ENCODE measurements around the gene MAGED1. TPM values are rescaled to one million over a fixed set of nuclear protein-coding genes. Genes with fewer than 3 reads are reported as not detected.
A peak's percentile ranks its signal among the peaks of the same experiment; 100 is the strongest.

Gene MAGED1, protein sequence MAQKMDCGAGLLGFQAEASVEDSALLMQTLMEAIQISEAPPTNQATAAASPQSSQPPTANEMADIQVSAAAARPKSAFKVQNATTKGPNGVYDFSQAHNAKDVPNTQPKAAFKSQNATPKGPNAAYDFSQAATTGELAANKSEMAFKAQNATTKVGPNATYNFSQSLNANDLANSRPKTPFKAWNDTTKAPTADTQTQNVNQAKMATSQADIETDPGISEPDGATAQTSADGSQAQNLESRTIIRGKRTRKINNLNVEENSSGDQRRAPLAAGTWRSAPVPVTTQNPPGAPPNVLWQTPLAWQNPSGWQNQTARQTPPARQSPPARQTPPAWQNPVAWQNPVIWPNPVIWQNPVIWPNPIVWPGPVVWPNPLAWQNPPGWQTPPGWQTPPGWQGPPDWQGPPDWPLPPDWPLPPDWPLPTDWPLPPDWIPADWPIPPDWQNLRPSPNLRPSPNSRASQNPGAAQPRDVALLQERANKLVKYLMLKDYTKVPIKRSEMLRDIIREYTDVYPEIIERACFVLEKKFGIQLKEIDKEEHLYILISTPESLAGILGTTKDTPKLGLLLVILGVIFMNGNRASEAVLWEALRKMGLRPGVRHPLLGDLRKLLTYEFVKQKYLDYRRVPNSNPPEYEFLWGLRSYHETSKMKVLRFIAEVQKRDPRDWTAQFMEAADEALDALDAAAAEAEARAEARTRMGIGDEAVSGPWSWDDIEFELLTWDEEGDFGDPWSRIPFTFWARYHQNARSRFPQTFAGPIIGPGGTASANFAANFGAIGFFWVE
- total RNA-seq (10 to 100 TPM; 31.9 to 33.9 TPM), polyA plus RNA-seq (59.2 TPM)

GRCh38 chrX:51892921-51893745 lies at the start of gene MAGED1:
Gene MAGED1 (plus strand): TSS chrX:51893623. CDS start chrX:51894305, 682 bp downstream.
- Mint-ChIP-seq H3K27me3 (peaks cover 0 to 4% of the 10 kb centered on the region in 2 donors), H3K27ac (peak within 1 kb of the TSS; percentile 75 to 95 (median 86)), H3K9me3 (no peaks in the 10 kb centered on the region), H3K4me3 (peak within 1 kb of the TSS; percentile 86 to 97 (median 90)), H3K4me1 (peaks cover 5 to 33% (median 16%) of the 10 kb centered on the region in 3 donors), H3K36me3 (peaks cover 0 to 21% (median 5%) of the 10 kb centered on the region in 3 donors)
- no peaks in the 10 kb centered on the region for H3K9me3 ChIP-seq (ENCODE audit: low read length)
- ChIA-PET CTCF (no interaction called here), POLR2A (no interaction called here)
- peak within 1 kb of the TSS; percentile 65 for H3K4me3 ChIP-seq (ENCODE audit: low read length)
- no peaks in the 10 kb centered on the region for H3K27me3 ChIP-seq (ENCODE audit: insufficient read depth, low read length, poor library complexity, severe bottlenecking)
- peak; percentile 34 to 79 (median 60) for DNase-seq
- H3K27ac ChIP-seq (ENCODE audit: low read depth, low read length), result no peak within 1 kb of the TSS
- H3K4me1 ChIP-seq (ENCODE audit: insufficient read depth, low read length), result peaks cover 7% of the 10 kb centered on the region
- no peaks in the 10 kb centered on the region for H3K36me3 ChIP-seq (ENCODE audit: insufficient read depth, low read length)

DNA sequence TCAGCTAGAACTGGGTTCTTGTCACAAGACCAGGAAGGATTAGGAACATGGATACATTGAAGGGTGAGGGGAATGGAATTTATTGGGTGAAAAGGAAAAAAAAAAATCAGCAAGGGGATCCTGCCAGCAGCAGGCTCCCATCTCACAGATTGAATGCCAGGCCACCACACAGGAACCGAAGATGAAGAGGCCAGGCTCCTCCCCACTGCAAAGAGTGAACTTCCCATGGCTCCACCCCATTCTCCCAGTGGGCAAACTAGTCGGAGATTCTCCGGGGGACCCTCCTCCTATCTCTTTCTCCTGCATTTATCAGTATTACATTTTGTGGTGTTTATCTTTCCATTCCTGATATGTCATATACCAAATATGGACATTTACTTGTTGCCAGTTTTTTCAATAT lies 46.0 kb upstream of the MAGED1 start:
- Histone ChIP-seq H3K36me3 (ENCODE audit: insufficient read depth, low read length) (no peaks in the 10 kb centered on the region), H3K4me1 (ENCODE audit: insufficient read depth, low read length) (no peaks in the 10 kb centered on the region), H3K27me3 (ENCODE audit: insufficient read depth, low read length, poor library complexity, severe bottlenecking) (no peaks in the 10 kb centered on the region), H3K27ac (ENCODE audit: low read depth, low read length) (no peak overlapping the region), H3K9me3 (ENCODE audit: low read length) (no peaks in the 10 kb centered on the region), H3K4me3 (ENCODE audit: low read length) (no peak overlapping the region)
- Mint-ChIP-seq H3K9me3 (peaks cover 0 to 1% (median 0%) of the 10 kb centered on the region in 5 donors), H3K27ac (peak overlapping the region in 3 of 8 donors; percentile 33 to 58 (median 40)), H3K4me1 (peaks cover 4 to 40% (median 21%) of the 10 kb centered on the region in 3 donors), H3K36me3 (peaks cover 3 to 39% (median 6%) of the 10 kb centered on the region in 3 donors), H3K4me3 (no peak overlapping the region), H3K27me3 (no peaks in the 10 kb centered on the region)
- ChIA-PET POLR2A (no interaction called here), CTCF (no interaction called here)
- no peak for DNase-seq

GRCh38 chrX:51851507-51852085 lies 41.8 kb upstream of the MAGED1 start:
- H3K36me3 Mint-ChIP-seq, result peaks cover 10 to 53% (median 34%) of the 10 kb centered on the region in 3 donors
- Histone ChIP-seq H3K27me3 (ENCODE audit: insufficient read depth, low read length, poor library complexity, severe bottlenecking) (no peaks in the 10 kb centered on the region), H3K4me3 (ENCODE audit: low read length) (no peak overlapping the region), H3K9me3 (ENCODE audit: low read length) (no peaks in the 10 kb centered on the region), H3K36me3 (ENCODE audit: insufficient read depth, low read length) (no peaks in the 10 kb centered on the region), H3K4me1 (ENCODE audit: insufficient read depth, low read length) (no peaks in the 10 kb centered on the region), H3K27ac (ENCODE audit: low read depth, low read length) (no peak overlapping the region)
- CTCF ChIA-PET, result no interaction called here
- peaks cover 0 to 12% (median 12%) of the 10 kb centered on the region in 5 donors for H3K9me3 Mint-ChIP-seq
- no peak overlapping the region for H3K27ac Mint-ChIP-seq
- peaks cover 8 to 31% (median 21%) of the 10 kb centered on the region in 3 donors for H3K4me1 Mint-ChIP-seq
- H3K27me3 Mint-ChIP-seq, result no peaks in the 10 kb centered on the region
- no peak overlapping the region for H3K4me3 Mint-ChIP-seq
- POLR2A ChIA-PET, result no interaction called here
- no peak for DNase-seq

GRCh38 chrX:51852096-51852495 lies 41.3 kb upstream of the MAGED1 start:
- Mint-ChIP-seq H3K27me3 (no peaks in the 10 kb centered on the region), H3K36me3 (peaks cover 11 to 56% (median 38%) of the 10 kb centered on the region in 3 donors), H3K4me3 (no peak overlapping the region), H3K4me1 (peaks cover 8 to 29% (median 20%) of the 10 kb centered on the region in 3 donors), H3K27ac (peak overlapping the region in 2 of 8 donors; percentile 14 to 75), H3K9me3 (peaks cover 0 to 17% (median 17%) of the 10 kb centered on the region in 5 donors)
- Histone ChIP-seq H3K27me3 (ENCODE audit: insufficient read depth, low read length, poor library complexity, severe bottlenecking) (no peaks in the 10 kb centered on the region), H3K27ac (ENCODE audit: low read depth, low read length) (no peak overlapping the region), H3K36me3 (ENCODE audit: insufficient read depth, low read length) (no peaks in the 10 kb centered on the region), H3K4me3 (ENCODE audit: low read length) (no peak overlapping the region), H3K9me3 (ENCODE audit: low read length) (no peaks in the 10 kb centered on the region), H3K4me1 (ENCODE audit: insufficient read depth, low read length) (no peaks in the 10 kb centered on the region)
- DNase-seq, result no peak
- CTCF ChIA-PET, result no interaction called here
- POLR2A ChIA-PET, result no interaction called here

DNA sequence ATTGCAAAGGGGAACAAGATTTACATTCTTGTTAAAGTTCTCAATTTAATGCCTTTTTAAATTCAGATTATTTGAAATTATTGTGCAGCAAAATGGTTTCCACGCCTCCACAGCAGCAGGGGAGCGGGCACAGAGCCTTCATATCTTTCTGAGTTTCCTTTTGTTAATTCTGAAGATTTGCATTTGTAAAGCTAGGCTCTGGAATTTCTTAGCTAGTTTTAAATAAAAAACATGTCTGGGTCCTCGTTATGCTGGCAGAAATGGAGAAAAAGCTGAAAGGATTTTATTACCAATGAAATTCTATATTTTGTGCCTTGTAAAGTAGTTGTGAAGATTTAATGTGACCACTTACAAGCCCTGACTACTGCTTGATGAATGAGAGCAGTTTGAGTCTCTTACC lies 40.8 kb upstream of the MAGED1 start:
- Histone ChIP-seq H3K4me3 (ENCODE audit: low read length) (no peak overlapping the region), H3K36me3 (ENCODE audit: insufficient read depth, low read length) (no peaks in the 10 kb centered on the region), H3K27ac (ENCODE audit: low read depth, low read length) (no peak overlapping the region), H3K9me3 (ENCODE audit: low read length) (no peaks in the 10 kb centered on the region), H3K27me3 (ENCODE audit: insufficient read depth, low read length, poor library complexity, severe bottlenecking) (no peaks in the 10 kb centered on the region), H3K4me1 (ENCODE audit: insufficient read depth, low read length) (no peaks in the 10 kb centered on the region)
- H3K9me3 Mint-ChIP-seq, result peaks cover 0 to 23% (median 19%) of the 10 kb centered on the region in 5 donors
- peaks cover 8 to 24% (median 15%) of the 10 kb centered on the region in 3 donors for H3K4me1 Mint-ChIP-seq
- no peak overlapping the region for H3K27ac Mint-ChIP-seq
- DNase-seq, result no peak
- no peak overlapping the region for H3K4me3 Mint-ChIP-seq
- H3K36me3 Mint-ChIP-seq, result peaks cover 11 to 59% (median 43%) of the 10 kb centered on the region in 3 donors
- H3K27me3 Mint-ChIP-seq, result no peaks in the 10 kb centered on the region
- CTCF ChIA-PET, result interaction anchor here (1.1 kb wide), 1 partner anchor 409 kb away, joined by 3 read pairs; no protein-coding TSS in a partner anchor
- POLR2A ChIA-PET, result no interaction called here

DNA sequence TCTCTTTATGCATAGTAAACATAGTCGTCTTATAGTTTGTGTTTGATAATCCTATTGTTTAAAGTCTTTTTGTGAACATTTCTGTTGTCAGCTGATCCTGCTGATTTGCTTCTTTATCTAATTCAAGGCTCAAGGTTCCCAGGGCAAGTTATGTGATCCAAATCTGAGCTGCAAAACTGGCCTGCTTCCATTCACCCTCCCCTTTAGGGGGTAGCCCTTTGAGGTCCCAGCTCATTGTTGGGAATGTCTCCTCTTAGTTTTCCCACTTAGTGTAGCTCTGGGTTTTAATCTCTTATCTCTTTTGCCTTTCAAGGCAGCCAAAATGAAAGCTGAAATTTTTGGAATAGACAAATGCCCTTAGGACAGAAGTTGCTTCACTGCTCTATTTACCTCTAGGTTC lies 40.2 kb upstream of the MAGED1 start:
- H3K36me3 ChIP-seq (ENCODE audit: insufficient read depth, low read length), result no peaks in the 10 kb centered on the region
- no peaks in the 10 kb centered on the region for H3K27me3 ChIP-seq (ENCODE audit: insufficient read depth, low read length, poor library complexity, severe bottlenecking)
- no peaks in the 10 kb centered on the region for H3K4me1 ChIP-seq (ENCODE audit: insufficient read depth, low read length)
- peaks cover 11 to 59% (median 47%) of the 10 kb centered on the region in 3 donors for H3K36me3 Mint-ChIP-seq
- peaks cover 6 to 18% (median 9%) of the 10 kb centered on the region in 3 donors for H3K4me1 Mint-ChIP-seq
- no peak overlapping the region for H3K27ac ChIP-seq (ENCODE audit: low read depth, low read length)
- no peaks in the 10 kb centered on the region for H3K27me3 Mint-ChIP-seq
- H3K9me3 ChIP-seq (ENCODE audit: low read length), result no peaks in the 10 kb centered on the region
- no peak for DNase-seq
- H3K4me3 Mint-ChIP-seq, result no peak overlapping the region
- CTCF ChIA-PET, result interaction anchor here (1.1 kb wide), 1 partner anchor 408 kb away, joined by 3 read pairs; no protein-coding TSS in a partner anchor
- H3K9me3 Mint-ChIP-seq, result peaks cover 0 to 29% (median 22%) of the 10 kb centered on the region in 5 donors
- POLR2A ChIA-PET, result no interaction called here
- no peak overlapping the region for H3K4me3 ChIP-seq (ENCODE audit: low read length)
- no peak overlapping the region for H3K27ac Mint-ChIP-seq

DNA sequence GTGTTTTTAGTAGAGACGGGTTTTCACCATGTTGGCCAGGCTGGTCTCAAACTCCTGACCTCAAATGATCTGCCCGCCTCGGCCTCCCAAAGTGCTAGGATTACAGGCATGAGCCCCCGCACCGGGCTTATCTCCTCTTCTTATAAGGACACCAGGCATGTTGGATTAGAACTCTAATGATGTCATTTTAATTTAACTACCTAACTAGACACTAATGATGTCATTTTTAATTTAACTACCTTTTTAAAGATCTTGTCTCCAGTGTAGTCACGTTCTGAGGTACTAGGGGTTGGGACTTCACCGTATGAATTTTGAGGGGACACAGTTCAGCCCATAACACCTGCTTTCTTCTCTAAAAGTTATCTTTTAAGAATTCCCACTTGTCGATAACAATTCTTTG lies 37.7 kb upstream of the MAGED1 start:
- DNase-seq, result no peak
- ChIA-PET POLR2A (no interaction called here), CTCF (no interaction called here)
- peaks cover 6 to 16% (median 14%) of the 10 kb centered on the region in 3 donors for H3K4me1 Mint-ChIP-seq
- H3K4me3 Mint-ChIP-seq, result no peak overlapping the region
- no peaks in the 10 kb centered on the region for H3K9me3 ChIP-seq (ENCODE audit: low read length)
- H3K4me3 ChIP-seq (ENCODE audit: low read length), result no peak overlapping the region
- peaks cover 0 to 44% (median 22%) of the 10 kb centered on the region in 5 donors for H3K9me3 Mint-ChIP-seq
- H3K27me3 ChIP-seq (ENCODE audit: insufficient read depth, low read length, poor library complexity, severe bottlenecking), result no peaks in the 10 kb centered on the region
- no peak overlapping the region for H3K27ac ChIP-seq (ENCODE audit: low read depth, low read length)
- H3K36me3 ChIP-seq (ENCODE audit: insufficient read depth, low read length), result no peaks in the 10 kb centered on the region
- H3K27me3 Mint-ChIP-seq, result no peaks in the 10 kb centered on the region
- no peaks in the 10 kb centered on the region for H3K4me1 ChIP-seq (ENCODE audit: insufficient read depth, low read length)
- no peak overlapping the region for H3K27ac Mint-ChIP-seq
- H3K36me3 Mint-ChIP-seq, result peaks cover 11 to 64% (median 57%) of the 10 kb centered on the region in 3 donors

Measured in CD8-positive, alpha-beta memory T cell (primary cell).